Stimulated activated naive B cell treated with anti-CD40 and anti-IgM and Interleukin-4, amounts not matched to agents 10 μg/mL and 1 μg/mL and 100 μg/mL, for 72 hours (primary cell): ENCODE measurements around the gene PPP1R15B.

Experiments used
- ATAC-seq, 2 donors: fragments of 150-1000 bp; cut with Tn5 transposase; replicated peaks; 2 replicates each; pipeline ENCODE4 v1.10.0; 2021; ENCODE audit warnings: moderate library complexity in 1 of 2
- DNase-seq: peaks from one replicate; pipeline ENCODE4 v3.0.0; 2021
- H3K27ac Mint-ChIP-seq: one replicate; pipeline ENCODE4 v1.8.0; 2022; ENCODE audit warnings: mild to moderate bottlenecking, mixed read lengths
- H3K27me3 Mint-ChIP-seq, 2 donors: one replicate each; pipeline ENCODE4 v1.8.0; 2022; ENCODE audit warnings: mixed read lengths in 2 of 2
- H3K36me3 Mint-ChIP-seq, 2 donors: one replicate each; pipeline ENCODE4 v1.8.0; 2022; ENCODE audit warnings: mixed read lengths in 2 of 2, mild to moderate bottlenecking in 1 of 2
- H3K4me1 Mint-ChIP-seq, 2 donors: one replicate each; pipeline ENCODE4 v1.8.0; 2022; ENCODE audit warnings: mixed read lengths in 2 of 2, mild to moderate bottlenecking in 1 of 2
- H3K4me3 Mint-ChIP-seq, 2 donors: one replicate each; pipeline ENCODE4 v1.8.0; 2022; ENCODE audit warnings: mild to moderate bottlenecking in 2 of 2, mixed read lengths in 2 of 2, moderate library complexity in 1 of 2
- H3K9me3 Mint-ChIP-seq, 2 donors: one replicate each; pipeline ENCODE4 v1.8.0; 2022; ENCODE audit warnings: mixed read lengths in 2 of 2, mild to moderate bottlenecking in 1 of 2

The PPP1R15B gene

DNA sequence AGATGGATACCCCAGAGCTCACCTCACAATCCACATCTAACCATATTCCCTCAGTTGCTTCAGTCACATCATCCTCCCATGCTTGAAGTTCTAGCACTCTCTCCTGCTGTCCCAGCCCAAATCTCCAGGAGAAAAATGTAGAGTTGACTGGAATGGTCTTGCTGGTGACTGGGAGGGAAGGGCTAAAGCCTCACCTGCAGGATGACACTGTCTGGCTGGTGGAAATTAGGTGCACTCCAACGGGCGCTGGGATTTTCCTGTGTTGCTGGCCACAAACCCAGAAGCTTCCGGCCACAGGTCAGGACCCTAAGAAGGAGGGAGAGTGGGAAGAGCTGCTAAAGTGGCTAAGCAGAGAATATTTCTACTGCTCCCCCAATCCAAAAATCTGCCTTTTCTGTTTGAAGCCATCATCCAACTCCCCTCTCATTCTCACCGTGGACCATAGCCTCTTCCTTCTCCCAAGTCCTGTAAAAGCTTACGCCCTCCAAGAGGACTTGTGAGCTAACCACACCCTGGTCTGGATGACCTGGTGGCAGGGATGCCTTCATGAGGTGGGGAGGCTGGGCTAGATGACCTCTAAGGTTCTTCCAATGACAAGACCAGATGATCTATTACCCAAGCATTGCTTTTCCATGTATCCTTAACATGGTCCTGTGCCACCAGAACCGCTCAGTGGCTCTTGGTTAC lies 37.5 kb upstream of the PPP1R15B start:
- no peaks in the 10 kb centered on the region for H3K9me3 Mint-ChIP-seq
- ATAC-seq, result no peak
- H3K27me3 Mint-ChIP-seq, result no peaks in the 10 kb centered on the region
- H3K27ac Mint-ChIP-seq, result peak overlapping the region; percentile 70
- H3K4me3 Mint-ChIP-seq, result no peak overlapping the region
- H3K4me1 Mint-ChIP-seq, result peaks cover 68 to 81% of the 10 kb centered on the region in 2 donors
- DNase-seq, result no peak
- peaks cover 66 to 85% of the 10 kb centered on the region in 2 donors for H3K36me3 Mint-ChIP-seq

DNA sequence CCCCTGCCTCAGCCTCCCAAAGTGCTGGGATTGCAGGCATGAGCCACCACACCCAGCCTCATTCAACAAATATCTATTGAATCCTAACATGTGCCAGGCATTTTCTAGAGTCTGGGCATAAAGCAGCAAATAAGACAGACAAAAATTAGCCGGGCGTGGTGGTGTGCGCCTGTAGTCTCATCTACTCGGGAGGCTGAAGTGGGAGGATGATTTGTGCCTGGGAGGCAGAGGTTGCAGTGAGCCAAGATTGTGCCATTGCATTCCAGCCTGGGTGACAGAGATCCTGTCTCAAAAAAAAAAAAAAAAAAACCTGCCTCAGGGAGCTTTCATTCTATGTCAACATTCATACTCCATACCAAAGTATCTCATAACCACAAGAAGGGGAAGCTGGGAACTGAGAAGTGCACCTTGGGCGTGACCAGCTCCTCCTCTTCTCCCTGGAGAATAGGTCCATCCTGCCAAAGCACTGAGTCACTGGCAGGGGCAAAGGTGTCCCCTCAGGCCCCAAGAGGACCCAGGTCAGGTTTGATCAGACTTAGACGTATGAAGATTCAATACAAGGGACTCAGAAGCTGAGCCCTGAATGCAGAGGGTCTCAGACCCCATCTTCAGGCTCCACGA lies 36.8 kb upstream of the PPP1R15B start:
- no peaks in the 10 kb centered on the region for H3K9me3 Mint-ChIP-seq
- no peaks in the 10 kb centered on the region for H3K27me3 Mint-ChIP-seq
- H3K27ac Mint-ChIP-seq, result peak overlapping the region; percentile 70
- ATAC-seq (peak; percentile 25 to 33), DNase-seq (peak; percentile 28)
- peaks cover 69 to 87% of the 10 kb centered on the region in 2 donors for H3K36me3 Mint-ChIP-seq
- H3K4me3 Mint-ChIP-seq, result peak overlapping the region in 1 of 2 donors; percentile 29
- peaks cover 66 to 77% of the 10 kb centered on the region in 2 donors for H3K4me1 Mint-ChIP-seq

- Mint-ChIP-seq H3K36me3 (peaks cover 67 to 85% of the 10 kb centered on the region in 2 donors), H3K4me1 (peaks cover 59 to 70% of the 10 kb centered on the region in 2 donors), H3K9me3 (no peaks in the 10 kb centered on the region)
Measured at GRCh38 chr1:204447736-204448135, 36.1 kb upstream of the PPP1R15B start.

GRCh38 chr1:204447190-204447589 lies 35.6 kb upstream of the PPP1R15B start:
- Mint-ChIP-seq H3K4me1 (peaks cover 59 to 67% of the 10 kb centered on the region in 2 donors), H3K27me3 (no peaks in the 10 kb centered on the region), H3K36me3 (peaks cover 72 to 89% of the 10 kb centered on the region in 2 donors), H3K9me3 (no peaks in the 10 kb centered on the region), H3K27ac (peak overlapping the region; percentile 31), H3K4me3 (no peak overlapping the region)
- DNase-seq, result no peak
- ATAC-seq, result no peak

More at GRCh38 chr1:204447736-204448135, 36.1 kb upstream of the PPP1R15B start:
- Mint-ChIP-seq H3K27me3 (no peaks in the 10 kb centered on the region), H3K27ac (peak overlapping the region; percentile 14), H3K4me3 (no peak overlapping the region)
- DNase-seq, result no peak
- no peak for ATAC-seq

DNA sequence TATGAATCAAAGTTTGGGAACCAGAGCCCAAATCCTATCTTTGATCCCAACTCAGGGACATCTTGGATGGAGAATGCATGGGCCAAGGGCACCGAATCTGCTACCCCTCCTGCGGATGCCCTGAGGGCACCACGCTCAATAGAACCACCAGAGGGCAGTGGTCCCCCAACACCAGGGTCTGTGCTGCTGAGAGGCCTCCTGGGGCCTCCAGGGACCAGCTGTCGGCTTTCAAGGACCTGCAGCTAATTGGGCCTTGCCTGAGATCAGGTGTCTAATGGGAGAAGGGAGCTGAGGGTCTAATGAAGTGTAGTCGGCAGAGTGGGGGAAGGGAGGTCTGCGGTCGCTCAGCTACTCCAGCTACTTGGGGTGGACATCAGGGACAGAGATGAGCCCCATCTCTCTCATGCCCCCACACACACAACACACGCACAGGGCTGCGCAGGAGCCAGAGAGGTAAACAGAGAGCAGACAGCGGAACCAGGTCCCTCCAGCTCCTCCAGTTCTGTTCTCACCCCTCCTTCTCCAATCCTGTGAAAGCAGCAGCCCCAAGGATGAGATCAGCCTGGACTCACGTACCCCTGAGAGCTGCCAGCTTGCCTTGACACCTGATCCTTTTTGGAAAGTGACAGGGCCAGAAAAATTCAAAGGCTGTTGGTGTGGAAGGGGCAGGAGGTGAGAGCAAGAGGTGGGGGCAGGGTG lies 34.9 kb upstream of the PPP1R15B start:
- ATAC-seq, result peak; percentile 95 to 96
- Mint-ChIP-seq H3K27ac (peak overlapping the region; percentile 92), H3K4me1 (peaks cover 56 to 61% of the 10 kb centered on the region in 2 donors), H3K36me3 (peaks cover 73 to 91% of the 10 kb centered on the region in 2 donors), H3K9me3 (no peaks in the 10 kb centered on the region), H3K27me3 (no peaks in the 10 kb centered on the region), H3K4me3 (peak overlapping the region; percentile 60 to 63)
- peak; percentile 75 for DNase-seq

GRCh38 chr1:204445860-204446412 lies 34.3 kb upstream of the PPP1R15B start:
- DNase-seq (peak; percentile 23), ATAC-seq (peak; percentile 50)
- Mint-ChIP-seq H3K27me3 (no peaks in the 10 kb centered on the region), H3K27ac (no peak overlapping the region), H3K4me3 (no peak overlapping the region), H3K9me3 (no peaks in the 10 kb centered on the region), H3K4me1 (peaks cover 51 to 55% of the 10 kb centered on the region in 2 donors), H3K36me3 (peaks cover 73 to 93% of the 10 kb centered on the region in 2 donors)

DNA sequence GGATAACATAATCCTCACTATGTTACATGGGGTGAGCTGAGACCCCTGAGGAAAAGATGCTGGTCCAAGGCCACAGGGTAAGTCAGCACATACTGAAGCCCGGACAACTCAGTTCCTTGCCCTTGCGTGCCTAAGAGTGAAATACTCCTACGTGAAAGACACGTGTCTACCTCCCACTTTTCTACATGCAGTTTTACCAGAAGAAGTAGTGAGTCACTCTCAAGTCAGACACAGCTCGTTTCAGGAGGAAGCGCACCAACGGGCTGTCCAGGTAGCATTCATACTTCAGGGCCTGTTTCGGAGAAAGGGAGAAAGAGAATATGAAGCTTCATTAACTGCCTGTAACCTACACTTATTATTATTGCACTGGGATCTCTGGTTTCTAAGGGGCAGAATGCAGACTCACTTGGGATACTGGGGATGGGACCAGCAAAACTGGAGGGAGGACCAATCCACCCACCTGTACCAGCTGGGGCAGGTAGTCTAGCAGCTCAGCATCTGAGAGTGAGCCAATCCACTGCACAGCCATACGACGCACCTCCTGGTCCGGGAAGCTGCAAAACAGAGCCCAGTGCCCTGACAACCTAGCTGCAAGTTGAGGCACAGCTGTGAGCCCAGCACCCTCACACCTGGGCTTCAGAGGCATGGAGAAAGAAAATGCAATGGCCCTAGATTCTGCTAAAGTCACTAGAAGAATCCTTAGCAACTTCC lies 32.4 kb upstream of the PPP1R15B start:
- Mint-ChIP-seq H3K36me3 (peaks cover 60 to 85% of the 10 kb centered on the region in 2 donors), H3K4me1 (peaks cover 32 to 36% of the 10 kb centered on the region in 2 donors), H3K27ac (no peak overlapping the region), H3K27me3 (no peaks in the 10 kb centered on the region), H3K4me3 (no peak overlapping the region), H3K9me3 (no peaks in the 10 kb centered on the region)
- ATAC-seq (no peak), DNase-seq (no peak)

DNA sequence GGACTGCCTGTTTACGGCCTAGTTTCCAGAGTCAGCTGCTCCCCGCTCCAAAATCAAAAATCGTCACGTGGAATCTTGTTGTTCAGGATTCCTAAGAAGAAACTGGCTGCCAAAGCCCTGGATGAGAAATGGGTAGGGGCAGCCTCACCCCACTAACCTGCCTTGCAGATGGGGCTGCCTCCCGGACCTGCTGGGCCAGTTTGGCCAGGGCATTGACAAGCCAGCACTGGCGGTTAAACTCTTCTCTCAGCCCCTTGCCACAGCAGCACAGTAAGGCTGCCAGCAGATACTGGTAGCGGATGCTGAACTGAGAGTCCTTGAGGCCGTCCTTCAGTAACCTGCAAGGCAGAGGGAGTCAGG lies 31.6 kb upstream of the PPP1R15B start:
- no peaks in the 10 kb centered on the region for H3K27me3 Mint-ChIP-seq
- H3K4me1 Mint-ChIP-seq, result peaks cover 25 to 28% of the 10 kb centered on the region in 2 donors
- no peak for DNase-seq
- ATAC-seq, result no peak
- H3K36me3 Mint-ChIP-seq, result peaks cover 55 to 83% of the 10 kb centered on the region in 2 donors
- no peak overlapping the region for H3K4me3 Mint-ChIP-seq
- H3K9me3 Mint-ChIP-seq, result no peaks in the 10 kb centered on the region
- H3K27ac Mint-ChIP-seq, result no peak overlapping the region

DNA sequence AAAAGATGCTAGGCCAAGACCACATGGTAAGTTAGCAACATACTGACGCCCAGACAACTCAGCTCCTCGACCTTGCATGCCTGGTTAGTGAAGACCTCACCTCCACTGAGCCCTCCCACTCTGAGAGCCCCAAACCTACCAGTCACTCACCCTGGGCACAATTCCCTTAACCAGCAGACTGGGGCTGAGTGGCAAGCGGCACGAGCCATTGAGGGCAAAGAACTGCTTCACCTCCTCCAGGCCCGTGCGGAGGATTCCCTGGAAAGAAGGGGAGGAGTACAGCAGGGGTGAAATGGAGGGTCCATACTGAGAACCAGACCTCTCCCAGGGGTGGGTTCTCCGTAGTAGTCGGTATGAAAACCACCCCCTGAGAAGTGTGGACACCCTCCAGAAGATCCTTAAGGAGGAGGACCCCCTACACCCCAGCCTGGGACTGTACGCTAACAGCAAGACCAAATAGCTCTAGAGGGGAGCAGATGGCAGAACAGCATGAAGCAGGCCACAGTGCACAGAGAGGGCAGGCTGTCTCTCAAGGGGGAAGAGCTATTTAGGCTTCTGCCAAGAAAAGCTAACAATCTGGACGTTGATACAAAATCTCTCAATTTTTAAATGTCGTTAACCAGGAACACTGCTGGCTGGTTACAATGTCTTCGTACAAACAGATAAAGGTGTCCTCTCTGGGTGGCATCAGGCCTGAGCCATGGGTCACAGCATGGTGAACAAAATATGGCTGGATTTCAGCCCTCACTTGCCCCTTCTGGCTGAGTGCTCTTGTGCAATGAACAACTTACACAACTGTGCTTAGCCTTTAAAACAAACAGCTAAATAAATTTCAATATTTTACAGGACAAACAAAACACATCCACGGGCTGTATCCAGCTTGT lies 31.0 kb upstream of the PPP1R15B start:
- ATAC-seq (no peak), DNase-seq (no peak)
- Mint-ChIP-seq H3K9me3 (no peaks in the 10 kb centered on the region), H3K4me3 (no peak overlapping the region), H3K4me1 (peaks cover 21 to 22% of the 10 kb centered on the region in 2 donors), H3K36me3 (peaks cover 53 to 83% of the 10 kb centered on the region in 2 donors), H3K27me3 (no peaks in the 10 kb centered on the region), H3K27ac (peak overlapping the region; percentile 42)

- Mint-ChIP-seq H3K27ac (no peak overlapping the region), H3K4me1 (peaks cover 11 to 13% of the 10 kb centered on the region in 2 donors), H3K9me3 (no peaks in the 10 kb centered on the region), H3K4me3 (no peak overlapping the region), H3K27me3 (no peaks in the 10 kb centered on the region), H3K36me3 (peaks cover 47 to 80% of the 10 kb centered on the region in 2 donors)
- ATAC-seq (no peak), DNase-seq (no peak)
Measured at GRCh38 chr1:204441558-204441957, 29.9 kb upstream of the PPP1R15B start.

DNA sequence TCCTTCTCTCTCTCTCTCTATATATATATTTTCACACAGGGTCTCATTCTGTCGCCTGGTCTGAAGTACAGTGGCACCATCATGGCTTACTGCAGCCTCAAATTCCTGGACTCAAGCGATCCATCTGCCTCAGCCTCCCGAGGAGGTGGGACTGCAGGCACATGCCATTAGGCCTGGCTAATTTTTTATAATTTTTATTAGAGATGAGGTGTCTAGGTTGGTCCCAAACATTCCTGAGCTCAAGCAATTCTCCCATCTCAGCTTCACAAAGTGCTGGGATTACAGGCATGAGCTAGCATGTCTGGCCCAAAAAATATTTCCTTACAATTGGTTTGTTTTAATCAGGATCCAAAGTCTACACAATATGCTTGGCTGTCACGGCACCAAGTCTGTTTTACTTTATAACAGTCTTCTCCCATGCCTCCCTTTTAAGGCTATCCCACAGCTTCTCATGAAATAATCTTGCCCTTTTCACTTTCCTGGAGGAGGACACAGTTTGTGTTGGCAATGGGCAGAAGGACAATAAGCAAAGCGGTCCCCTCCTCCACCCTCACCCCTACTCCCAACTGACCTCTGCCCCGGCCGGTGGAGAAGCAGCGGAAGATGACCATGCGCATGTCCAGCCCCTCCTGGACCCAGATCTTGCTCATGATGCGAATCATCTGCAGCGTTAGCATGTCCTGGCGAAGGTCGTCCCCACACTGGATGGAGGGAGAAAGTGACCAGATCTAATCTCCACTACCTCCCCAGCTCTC lies 28.2 kb upstream of the PPP1R15B start:
- no peak overlapping the region for H3K4me3 Mint-ChIP-seq
- no peak for DNase-seq
- H3K27me3 Mint-ChIP-seq, result no peaks in the 10 kb centered on the region
- ATAC-seq, result no peak
- no peaks in the 10 kb centered on the region for H3K9me3 Mint-ChIP-seq
- H3K4me1 Mint-ChIP-seq, result peaks cover 0 to 8% of the 10 kb centered on the region in 2 donors
- H3K27ac Mint-ChIP-seq, result peak overlapping the region; percentile 65
- peaks cover 42 to 78% of the 10 kb centered on the region in 2 donors for H3K36me3 Mint-ChIP-seq

DNA sequence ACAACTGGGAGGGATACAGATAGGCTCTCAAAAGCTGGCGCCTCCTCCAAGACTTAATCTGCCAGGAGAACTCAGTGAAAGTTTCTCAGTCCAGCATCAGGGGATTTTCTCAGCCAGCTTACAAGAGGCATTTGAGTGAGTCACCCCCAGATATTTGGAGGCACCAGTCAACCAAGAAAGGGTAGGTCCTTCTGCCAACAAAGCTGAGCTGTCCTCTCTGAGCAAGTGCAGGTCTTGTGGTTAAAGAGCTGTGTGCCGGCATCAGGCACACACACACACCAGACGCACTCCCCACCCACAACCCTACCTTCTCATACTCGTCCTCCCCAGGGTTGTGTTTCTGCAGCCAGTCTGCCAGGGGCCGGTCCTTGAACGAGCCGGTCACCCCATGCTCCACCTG lies 27.0 kb upstream of the PPP1R15B start:
- Mint-ChIP-seq H3K36me3 (peaks cover 36 to 75% of the 10 kb centered on the region in 2 donors), H3K27ac (peak overlapping the region; percentile 21), H3K27me3 (no peaks in the 10 kb centered on the region), H3K4me3 (no peak overlapping the region), H3K4me1 (peaks cover 0 to 7% of the 10 kb centered on the region in 2 donors), H3K9me3 (no peaks in the 10 kb centered on the region)
- ATAC-seq (peak in 1 of 2 donors; percentile 22), DNase-seq (no peak)
